Caco-2 (cell line): ENCODE results near the gene NEK11. TPM values are rescaled to one million over a fixed set of nuclear protein-coding genes. Genes with fewer than 3 reads are reported as not detected.

Experiments used
- BruUV-seq: library from RNA; stranded (reverse); fragments of 400-500 nt; replicated peaks from 2 replicates; lab custom pipeline; 2021; lab: Mats Ljungman, UMichigan
- CTCF ChIA-PET: fragments of 300-600 bp; sonication (Branson Sonifier 250); formaldehyde crosslinking; loops from one replicate; lab custom pipeline; 2022; ENCODE audit warnings: antibody characterized with exemption; lab: Charles Lee
- POLR2A ChIA-PET: fragments of 300-600 bp; sonication (Branson Sonifier 250); formaldehyde crosslinking; loops from one replicate; lab custom pipeline; 2022; ENCODE audit warnings: antibody characterized with exemption; lab: Charles Lee
- DNase-seq, 2 experiments: peaks; one replicate each; pipeline versions ENCODE4 v3.0.0 to v3.0.0-alpha.2; 2020 to 2022
- H3K27me3 ChIP-seq: replicated peaks from 2 replicates; pipeline ENCODE4 v1.6.0; 2011; ENCODE audit warnings: low read length; ENCODE audit not compliant: control insufficient read depth, insufficient read depth
- H3K36me3 ChIP-seq: 2 replicates; pipeline ENCODE4 v1.5.1; 2011; ENCODE audit warnings: low read length; ENCODE audit not compliant: control insufficient read depth, insufficient read depth
- H3K4me1 ChIP-seq: fragments of 250-450 bp; sonication (Bioruptor Pico); 2 replicates; pipeline ENCODE4 v1.5.1; 2020; ENCODE audit warnings: mild to moderate bottlenecking
- H3K4me3 ChIP-seq: 2 replicates; pipeline ENCODE4 v1.5.1; 2011; ENCODE audit warnings: low read depth, mild to moderate bottlenecking, control low read depth, low read length
- H3K9me3 ChIP-seq: fragments of 250-450 bp; sonication (Bioruptor Pico); 2 replicates; pipeline ENCODE4 v1.5.1; 2020; ENCODE audit warnings: mild to moderate bottlenecking, moderate library complexity
- H3K27ac Mint-ChIP-seq: one replicate; pipeline ENCODE4 v1.8.0; 2022; ENCODE audit warnings: mixed read lengths; ENCODE audit not compliant: unreplicated experiment
- H3K27me3 Mint-ChIP-seq: one replicate; pipeline ENCODE4 v1.8.0; 2022; ENCODE audit warnings: mixed read lengths; ENCODE audit not compliant: insufficient read depth, unreplicated experiment
- H3K36me3 Mint-ChIP-seq: one replicate; pipeline ENCODE4 v1.8.0; 2022; ENCODE audit warnings: mild to moderate bottlenecking, mixed read lengths; ENCODE audit not compliant: insufficient read depth, unreplicated experiment
- H3K4me1 Mint-ChIP-seq: one replicate; pipeline ENCODE4 v1.8.0; 2022; ENCODE audit warnings: low read depth, mixed read lengths; ENCODE audit not compliant: unreplicated experiment
- H3K4me3 Mint-ChIP-seq: one replicate; pipeline ENCODE4 v1.8.0; 2022; ENCODE audit warnings: mild to moderate bottlenecking, moderate library complexity, mixed read lengths; ENCODE audit not compliant: unreplicated experiment
- H3K9me3 Mint-ChIP-seq: one replicate; pipeline ENCODE4 v1.8.0; 2022; ENCODE audit warnings: mixed read lengths; ENCODE audit not compliant: unreplicated experiment
- intact Hi-C: fragments of 100-400 bp; cut with micrococcal nuclease; formaldehyde crosslinking; loops from one replicate; pipeline ENCODE4 v1.10.0; 2022; ENCODE audit not compliant: unreplicated experiment
- total RNA-seq: library from RNA; stranded (reverse); gene quantifications from 2 replicates; pipeline ENCODE4 v1.2.3, GENCODE V29; 2022
- TF ChIP-seq, protein P1 (sequence below), 2 experiments: fragments of 200-600 bp in 1 of 2; IDR thresholded peaks; 1 replicate in 1 of 2; 2 replicates in 1 of 2; pipeline versions ENCODE4 v1.5.1 to v1.8.0; 2011 to 2022; ENCODE audit warnings: antibody characterized with exemption in 1 of 2, control low read depth in 1 of 2, inconsistent platforms in 1 of 2, low read depth in 1 of 2, low read length in 1 of 2, mild to moderate bottlenecking in 1 of 2, moderate library complexity in 1 of 2; ENCODE audit not compliant: insufficient read depth in 1 of 2, severe bottlenecking in 1 of 2, unreplicated experiment in 1 of 2

The NEK11 gene
- total RNA-seq, 1 experiment from 2014 or later, result 4.4 TPM

DNA sequence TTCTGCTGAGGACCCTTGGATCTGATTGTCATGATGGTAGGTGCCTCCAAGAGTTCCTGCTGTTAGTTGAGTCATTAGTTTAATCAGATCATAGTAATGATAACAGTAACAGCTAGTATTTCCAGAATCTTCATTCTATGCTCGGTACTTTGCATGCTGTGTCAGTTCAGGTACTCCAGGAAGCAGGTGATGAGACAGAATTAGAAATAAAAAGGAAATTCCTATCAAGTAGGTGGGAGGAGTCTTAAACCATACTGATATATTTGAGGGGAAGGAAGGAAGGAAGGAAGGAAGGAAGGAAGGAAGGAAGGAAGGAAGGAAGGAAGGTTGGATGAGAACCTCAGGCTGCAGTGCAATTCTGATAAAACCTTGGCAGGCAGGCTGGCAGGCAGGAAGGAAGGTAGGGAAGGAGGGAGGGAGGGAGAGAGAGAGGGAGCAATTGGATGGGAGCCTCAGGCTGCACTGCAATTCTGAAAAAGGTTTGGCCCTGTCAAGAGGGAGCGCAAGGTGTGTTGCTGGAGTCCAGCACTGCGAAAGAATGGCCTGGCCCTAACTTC, 206.1 kb downstream of the NEK11 start:
- H3K4me1 Mint-ChIP-seq, result no peaks in the 10 kb centered on the region
- BruUV-seq, result no TSS peak
- Histone ChIP-seq H3K27me3 (no peaks in the 10 kb centered on the region), H3K4me3 (no peak overlapping the region), H3K9me3 (no peaks in the 10 kb centered on the region), H3K4me1 (no peaks in the 10 kb centered on the region), H3K36me3 (no peaks in the 10 kb centered on the region)
- H3K36me3 Mint-ChIP-seq, result no peaks in the 10 kb centered on the region
- H3K27ac Mint-ChIP-seq, result no peak overlapping the region
- ChIA-PET CTCF (no interaction called here), POLR2A (no interaction called here)
- TF ChIP-seq, protein P1, sequence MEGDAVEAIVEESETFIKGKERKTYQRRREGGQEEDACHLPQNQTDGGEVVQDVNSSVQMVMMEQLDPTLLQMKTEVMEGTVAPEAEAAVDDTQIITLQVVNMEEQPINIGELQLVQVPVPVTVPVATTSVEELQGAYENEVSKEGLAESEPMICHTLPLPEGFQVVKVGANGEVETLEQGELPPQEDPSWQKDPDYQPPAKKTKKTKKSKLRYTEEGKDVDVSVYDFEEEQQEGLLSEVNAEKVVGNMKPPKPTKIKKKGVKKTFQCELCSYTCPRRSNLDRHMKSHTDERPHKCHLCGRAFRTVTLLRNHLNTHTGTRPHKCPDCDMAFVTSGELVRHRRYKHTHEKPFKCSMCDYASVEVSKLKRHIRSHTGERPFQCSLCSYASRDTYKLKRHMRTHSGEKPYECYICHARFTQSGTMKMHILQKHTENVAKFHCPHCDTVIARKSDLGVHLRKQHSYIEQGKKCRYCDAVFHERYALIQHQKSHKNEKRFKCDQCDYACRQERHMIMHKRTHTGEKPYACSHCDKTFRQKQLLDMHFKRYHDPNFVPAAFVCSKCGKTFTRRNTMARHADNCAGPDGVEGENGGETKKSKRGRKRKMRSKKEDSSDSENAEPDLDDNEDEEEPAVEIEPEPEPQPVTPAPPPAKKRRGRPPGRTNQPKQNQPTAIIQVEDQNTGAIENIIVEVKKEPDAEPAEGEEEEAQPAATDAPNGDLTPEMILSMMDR (IDR thresholded peaks at IDR 0.05; ENCODE audit: insufficient read depth in 1 of 2, low read depth in 1 of 2, low read length in 1 of 2, severe bottlenecking in 1 of 2, unreplicated experiment in 1 of 2), result no peak
- intact Hi-C loops, result no loop called here
- H3K27me3 Mint-ChIP-seq, result no peaks in the 10 kb centered on the region
- H3K4me3 Mint-ChIP-seq, result no peak overlapping the region
- H3K9me3 Mint-ChIP-seq, result no peaks in the 10 kb centered on the region
- DNase-seq, result no peak

DNA sequence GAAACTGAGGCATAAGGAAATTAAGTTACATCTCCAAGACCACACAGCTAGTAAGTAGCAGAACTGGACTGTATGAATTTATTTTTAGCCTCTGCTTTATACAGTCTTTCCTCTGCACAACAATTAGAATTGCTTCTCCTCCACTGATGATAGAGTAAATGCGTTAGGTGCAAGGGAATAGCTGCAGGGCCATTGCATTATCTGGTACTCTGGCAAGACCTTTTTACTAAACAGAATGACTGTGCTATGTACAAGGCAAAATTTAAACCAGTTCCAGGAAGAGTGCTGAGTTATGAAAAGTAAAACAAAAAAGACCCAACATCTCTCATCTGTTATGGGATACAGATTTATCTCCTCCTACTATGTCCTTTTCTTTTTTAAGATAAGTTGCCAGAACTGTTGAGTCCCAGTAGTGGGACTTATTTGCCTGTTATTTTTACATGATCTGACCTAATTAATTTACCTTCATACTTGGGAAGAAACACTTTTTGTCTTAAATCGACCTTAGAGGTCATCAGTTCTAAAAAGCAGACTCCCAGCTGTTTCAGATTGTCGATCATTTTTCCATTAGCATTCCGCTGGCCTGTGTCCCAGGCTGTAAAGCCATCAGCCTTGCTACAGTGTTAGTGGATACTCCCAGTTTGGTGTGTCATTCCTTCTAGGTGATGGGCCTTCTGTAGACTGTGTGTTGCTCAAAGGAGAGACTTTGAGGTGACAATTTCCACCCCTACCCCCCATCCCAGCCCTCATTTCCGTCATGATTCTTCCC, 207.4 kb downstream of the NEK11 start:
- ChIA-PET CTCF (no interaction called here), POLR2A (no interaction called here)
- no peak overlapping the region for H3K4me3 ChIP-seq
- no peaks in the 10 kb centered on the region for H3K4me1 ChIP-seq
- H3K9me3 Mint-ChIP-seq, result no peaks in the 10 kb centered on the region
- no peaks in the 10 kb centered on the region for H3K4me1 Mint-ChIP-seq
- DNase-seq, result no peak
- H3K27me3 ChIP-seq, result no peaks in the 10 kb centered on the region
- no peak overlapping the region for H3K27ac Mint-ChIP-seq
- no TSS peak for BruUV-seq
- H3K36me3 ChIP-seq, result no peaks in the 10 kb centered on the region
- H3K4me3 Mint-ChIP-seq, result no peak overlapping the region
- TF ChIP-seq, protein P1 (IDR thresholded peaks at IDR 0.05; ENCODE audit: insufficient read depth in 1 of 2, low read depth in 1 of 2, low read length in 1 of 2, severe bottlenecking in 1 of 2, unreplicated experiment in 1 of 2), result no peak
- no peaks in the 10 kb centered on the region for H3K36me3 Mint-ChIP-seq
- intact Hi-C loops, result no loop called here
- no peaks in the 10 kb centered on the region for H3K9me3 ChIP-seq
- peaks cover 3% of the 10 kb centered on the region for H3K27me3 Mint-ChIP-seq

DNA sequence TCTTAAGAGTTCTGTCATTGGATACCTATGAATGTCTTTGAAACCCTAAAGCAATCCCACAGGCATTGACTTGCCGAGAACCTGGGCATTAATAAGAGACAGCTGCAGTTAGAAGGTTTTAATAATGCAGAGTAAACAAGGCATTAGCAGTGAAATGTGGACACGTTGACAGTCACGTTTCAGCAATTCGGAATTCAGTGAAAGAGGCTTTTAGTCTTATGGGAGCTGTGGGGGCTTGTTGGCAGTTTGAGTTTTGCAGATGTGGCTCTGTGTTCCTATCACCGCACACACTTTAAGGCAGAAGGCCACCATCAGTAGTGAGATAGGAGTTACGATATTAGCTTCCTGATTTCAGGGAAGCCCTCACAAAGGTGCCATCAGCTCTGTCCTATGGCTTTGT, 209.7 kb downstream of the NEK11 start:
- TF ChIP-seq, protein P1 (IDR thresholded peaks at IDR 0.05; ENCODE audit: insufficient read depth in 1 of 2, low read depth in 1 of 2, low read length in 1 of 2, severe bottlenecking in 1 of 2, unreplicated experiment in 1 of 2), result no peak

More for the DNA sequence above, 209.7 kb downstream of the NEK11 start:
- POLR2A ChIA-PET, result no interaction called here
- Histone ChIP-seq H3K27me3 (no peaks in the 10 kb centered on the region), H3K36me3 (no peaks in the 10 kb centered on the region), H3K9me3 (no peaks in the 10 kb centered on the region), H3K4me3 (no peak overlapping the region), H3K4me1 (no peaks in the 10 kb centered on the region)
- intact Hi-C loops, result no loop called here
- CTCF ChIA-PET, result no interaction called here
- H3K27ac Mint-ChIP-seq, result no peak overlapping the region
- no peak for DNase-seq
- H3K4me3 Mint-ChIP-seq, result no peak overlapping the region
- no peaks in the 10 kb centered on the region for H3K4me1 Mint-ChIP-seq
- H3K9me3 Mint-ChIP-seq, result no peaks in the 10 kb centered on the region
- peaks cover 3% of the 10 kb centered on the region for H3K27me3 Mint-ChIP-seq
- H3K36me3 Mint-ChIP-seq, result no peaks in the 10 kb centered on the region
- no TSS peak for BruUV-seq
